ENCODE data around the gene ZAP70. TPM values are rescaled to one million over a fixed set of nuclear protein-coding genes. Genes with fewer than 3 reads are reported as not detected.

ZAP70 gene
- total RNA-seq, 1 donor from 2014 or later = 3.8 TPM

DNA sequence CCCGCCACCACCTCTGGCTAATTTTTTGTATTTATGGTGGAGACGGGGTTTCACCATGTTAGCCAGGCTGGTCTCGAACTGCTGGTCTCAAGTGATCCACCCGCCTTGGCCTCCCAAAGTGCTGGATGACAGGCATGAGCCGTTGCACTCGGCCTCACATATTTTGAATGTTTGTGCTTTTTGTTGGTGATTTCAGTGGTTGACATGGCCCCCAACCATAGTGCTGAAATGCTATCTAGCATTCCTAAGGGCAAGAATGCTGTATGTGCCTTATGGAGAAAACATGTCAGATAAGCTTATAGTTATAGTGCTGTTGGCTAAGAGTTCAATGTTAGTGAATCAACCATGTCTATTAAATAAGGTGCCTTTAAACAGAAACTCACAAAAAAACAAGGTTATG lies 8.9 kb downstream of the ZAP70 start:
- Mint-ChIP-seq H3K36me3 (ENCODE audit: insufficient read depth) (no peaks in the 10 kb centered on the region), H3K4me1 (ENCODE audit: low read depth) (peaks cover 18% of the 10 kb centered on the region), H3K9me3 (ENCODE audit: low read depth) (no peaks in the 10 kb centered on the region), H3K27me3 (no peaks in the 10 kb centered on the region), H3K27ac (no peak overlapping the region), H3K4me3 (ENCODE audit: low read depth) (no peak overlapping the region)
- no peak for DNase-seq (ENCODE audit: low spot score, unreplicated experiment)
- no peak for TF ChIP-seq CTCF (IDR thresholded peaks at IDR 0.05; ENCODE audit: unreplicated experiment)

DNA sequence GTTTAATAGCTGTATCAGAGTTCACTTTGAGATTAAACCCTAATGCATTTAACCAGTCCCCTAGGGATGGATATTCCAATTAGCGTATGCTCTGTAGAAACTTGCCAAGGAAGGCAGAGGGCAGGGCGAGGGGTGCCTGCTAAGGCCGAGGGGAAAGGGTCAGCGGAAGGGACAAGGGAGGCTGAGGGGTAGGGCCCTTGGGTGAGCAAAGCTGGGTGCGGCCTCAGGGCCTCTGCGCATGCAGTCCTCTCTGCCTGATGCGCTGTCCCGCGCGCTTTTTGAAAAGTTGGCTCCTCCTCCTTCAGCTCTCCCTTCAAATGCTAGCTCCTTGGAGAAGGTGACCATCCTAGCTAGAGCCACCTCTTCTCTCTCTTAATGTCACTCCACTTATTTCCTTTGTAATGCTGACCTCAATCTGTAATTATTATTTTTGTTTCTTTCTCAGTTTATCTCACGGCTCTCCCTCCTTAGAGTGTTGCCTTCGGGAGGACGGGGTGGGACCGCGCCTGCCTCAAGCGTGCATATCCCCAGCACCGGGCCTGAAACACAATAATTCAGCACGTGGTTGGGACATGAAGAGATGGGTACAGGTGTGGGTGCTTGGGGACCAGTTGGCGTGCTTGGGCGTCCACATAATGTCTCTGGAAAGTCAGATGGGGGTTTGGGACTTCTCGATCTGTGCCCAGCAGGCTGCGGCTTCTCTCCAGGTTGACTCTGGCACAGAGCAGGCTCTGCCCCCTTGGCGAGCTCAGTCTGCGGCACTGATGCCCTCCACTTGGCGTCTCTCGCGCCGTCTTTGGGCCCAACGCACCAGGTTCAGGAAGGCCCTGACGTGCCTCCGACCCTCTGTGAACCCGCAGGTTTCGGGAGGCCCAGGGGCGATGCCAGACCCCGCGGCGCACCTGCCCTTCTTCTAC lies 10.0 kb downstream of the ZAP70 start:
- H3K4me3 Mint-ChIP-seq (ENCODE audit: low read depth) = no peak overlapping the region
- no peaks in the 10 kb centered on the region for H3K9me3 Mint-ChIP-seq (ENCODE audit: low read depth)
- H3K36me3 Mint-ChIP-seq (ENCODE audit: insufficient read depth) = no peaks in the 10 kb centered on the region
- no peak for TF ChIP-seq CTCF (IDR thresholded peaks at IDR 0.05; ENCODE audit: unreplicated experiment)
- no peak overlapping the region for H3K27ac Mint-ChIP-seq
- DNase-seq (ENCODE audit: low spot score, unreplicated experiment) = no peak
- no peaks in the 10 kb centered on the region for H3K27me3 Mint-ChIP-seq
- peaks cover 24% of the 10 kb centered on the region for H3K4me1 Mint-ChIP-seq (ENCODE audit: low read depth)

DNA sequence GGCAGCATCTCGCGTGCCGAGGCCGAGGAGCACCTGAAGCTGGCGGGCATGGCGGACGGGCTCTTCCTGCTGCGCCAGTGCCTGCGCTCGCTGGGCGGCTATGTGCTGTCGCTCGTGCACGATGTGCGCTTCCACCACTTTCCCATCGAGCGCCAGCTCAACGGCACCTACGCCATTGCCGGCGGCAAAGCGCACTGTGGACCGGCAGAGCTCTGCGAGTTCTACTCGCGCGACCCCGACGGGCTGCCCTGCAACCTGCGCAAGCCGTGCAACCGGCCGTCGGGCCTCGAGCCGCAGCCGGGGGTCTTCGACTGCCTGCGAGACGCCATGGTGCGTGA lies 10.7 kb downstream of the ZAP70 start:
- no peak for DNase-seq (ENCODE audit: low spot score, unreplicated experiment)
- Mint-ChIP-seq H3K9me3 (ENCODE audit: low read depth) (no peaks in the 10 kb centered on the region), H3K4me1 (ENCODE audit: low read depth) (peaks cover 25% of the 10 kb centered on the region)

GRCh38 chr2:97724501-97724900 lies 11.1 kb downstream of the ZAP70 start:
- H3K4me1 Mint-ChIP-seq (ENCODE audit: low read depth) = peaks cover 25% of the 10 kb centered on the region

More for the DNA sequence above, 10.7 kb downstream of the ZAP70 start:
- TF ChIP-seq CTCF (IDR thresholded peaks at IDR 0.05; ENCODE audit: unreplicated experiment) = no peak
- H3K4me3 Mint-ChIP-seq (ENCODE audit: low read depth) = no peak overlapping the region
- no peak overlapping the region for H3K27ac Mint-ChIP-seq
- H3K36me3 Mint-ChIP-seq (ENCODE audit: insufficient read depth) = no peaks in the 10 kb centered on the region
- H3K27me3 Mint-ChIP-seq = no peaks in the 10 kb centered on the region

More at GRCh38 chr2:97724501-97724900, 11.1 kb downstream of the ZAP70 start:
- no peak for DNase-seq (ENCODE audit: low spot score, unreplicated experiment)
- H3K4me3 Mint-ChIP-seq (ENCODE audit: low read depth) = no peak overlapping the region
- no peak overlapping the region for H3K27ac Mint-ChIP-seq
- no peaks in the 10 kb centered on the region for H3K9me3 Mint-ChIP-seq (ENCODE audit: low read depth)
- H3K36me3 Mint-ChIP-seq (ENCODE audit: insufficient read depth) = no peaks in the 10 kb centered on the region
- H3K27me3 Mint-ChIP-seq = no peaks in the 10 kb centered on the region
- TF ChIP-seq CTCF (IDR thresholded peaks at IDR 0.05; ENCODE audit: unreplicated experiment) = no peak

Data from progenitor cell of endocrine pancreas (in vitro differentiated cells).